ENCODE results near the gene CMTR1. TPM values are rescaled to one million over a fixed set of nuclear protein-coding genes. Genes with fewer than 3 reads are reported as not detected.

Gene CMTR1
- total RNA-seq, 1 donor from 2014 or later: 44.5 TPM

DNA sequence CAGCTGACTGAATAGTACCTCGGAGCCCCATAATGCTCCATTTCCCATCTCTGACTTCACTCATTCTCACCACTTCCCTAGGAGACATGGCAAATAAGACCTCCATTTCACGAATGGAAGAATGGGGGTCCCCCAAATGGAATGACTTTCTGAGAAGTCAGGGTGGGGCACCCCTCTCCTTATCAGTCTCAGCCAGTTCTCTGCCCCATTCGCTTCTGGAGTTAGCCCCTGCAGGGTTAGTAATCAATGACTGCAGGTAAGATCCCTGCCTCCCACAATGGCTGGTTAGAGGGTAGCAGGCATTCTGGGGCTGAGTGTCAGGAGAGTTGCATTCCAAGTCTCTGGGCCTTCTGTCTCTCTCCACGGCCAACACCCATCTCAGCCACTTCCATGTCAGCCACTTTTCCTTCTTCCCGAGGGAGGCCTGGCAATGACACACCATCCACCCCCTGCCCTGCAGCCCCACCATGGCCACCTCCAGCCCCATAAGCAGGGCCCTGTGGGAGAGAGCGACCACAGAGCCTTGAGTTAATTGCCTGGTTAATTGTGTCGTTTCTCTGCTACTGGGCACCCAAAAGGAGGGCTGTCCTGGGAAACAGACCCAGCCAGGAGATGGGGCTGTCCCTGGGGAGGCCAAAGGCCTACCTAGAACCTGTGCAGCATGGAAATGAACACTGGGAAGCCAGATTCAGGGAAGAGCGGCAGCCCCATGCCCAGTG lies 53.3 kb downstream of the CMTR1 start:
- Mint-ChIP-seq H3K4me1 (ENCODE audit: unreplicated experiment) (peaks cover 19% of the 10 kb centered on the region), H3K4me3 (ENCODE audit: unreplicated experiment) (no peak overlapping the region), H3K27ac (ENCODE audit: unreplicated experiment) (no peak overlapping the region), H3K27me3 (ENCODE audit: unreplicated experiment) (no peaks in the 10 kb centered on the region), H3K36me3 (ENCODE audit: unreplicated experiment) (peaks cover 13% of the 10 kb centered on the region), H3K9me3 (ENCODE audit: unreplicated experiment) (no peaks in the 10 kb centered on the region)
- TF ChIP-seq, protein P1, sequence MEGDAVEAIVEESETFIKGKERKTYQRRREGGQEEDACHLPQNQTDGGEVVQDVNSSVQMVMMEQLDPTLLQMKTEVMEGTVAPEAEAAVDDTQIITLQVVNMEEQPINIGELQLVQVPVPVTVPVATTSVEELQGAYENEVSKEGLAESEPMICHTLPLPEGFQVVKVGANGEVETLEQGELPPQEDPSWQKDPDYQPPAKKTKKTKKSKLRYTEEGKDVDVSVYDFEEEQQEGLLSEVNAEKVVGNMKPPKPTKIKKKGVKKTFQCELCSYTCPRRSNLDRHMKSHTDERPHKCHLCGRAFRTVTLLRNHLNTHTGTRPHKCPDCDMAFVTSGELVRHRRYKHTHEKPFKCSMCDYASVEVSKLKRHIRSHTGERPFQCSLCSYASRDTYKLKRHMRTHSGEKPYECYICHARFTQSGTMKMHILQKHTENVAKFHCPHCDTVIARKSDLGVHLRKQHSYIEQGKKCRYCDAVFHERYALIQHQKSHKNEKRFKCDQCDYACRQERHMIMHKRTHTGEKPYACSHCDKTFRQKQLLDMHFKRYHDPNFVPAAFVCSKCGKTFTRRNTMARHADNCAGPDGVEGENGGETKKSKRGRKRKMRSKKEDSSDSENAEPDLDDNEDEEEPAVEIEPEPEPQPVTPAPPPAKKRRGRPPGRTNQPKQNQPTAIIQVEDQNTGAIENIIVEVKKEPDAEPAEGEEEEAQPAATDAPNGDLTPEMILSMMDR (IDR thresholded peaks at IDR 0.05): no peak
- no peak for DNase-seq (ENCODE audit: extremely low spot score, unreplicated experiment)

DNA sequence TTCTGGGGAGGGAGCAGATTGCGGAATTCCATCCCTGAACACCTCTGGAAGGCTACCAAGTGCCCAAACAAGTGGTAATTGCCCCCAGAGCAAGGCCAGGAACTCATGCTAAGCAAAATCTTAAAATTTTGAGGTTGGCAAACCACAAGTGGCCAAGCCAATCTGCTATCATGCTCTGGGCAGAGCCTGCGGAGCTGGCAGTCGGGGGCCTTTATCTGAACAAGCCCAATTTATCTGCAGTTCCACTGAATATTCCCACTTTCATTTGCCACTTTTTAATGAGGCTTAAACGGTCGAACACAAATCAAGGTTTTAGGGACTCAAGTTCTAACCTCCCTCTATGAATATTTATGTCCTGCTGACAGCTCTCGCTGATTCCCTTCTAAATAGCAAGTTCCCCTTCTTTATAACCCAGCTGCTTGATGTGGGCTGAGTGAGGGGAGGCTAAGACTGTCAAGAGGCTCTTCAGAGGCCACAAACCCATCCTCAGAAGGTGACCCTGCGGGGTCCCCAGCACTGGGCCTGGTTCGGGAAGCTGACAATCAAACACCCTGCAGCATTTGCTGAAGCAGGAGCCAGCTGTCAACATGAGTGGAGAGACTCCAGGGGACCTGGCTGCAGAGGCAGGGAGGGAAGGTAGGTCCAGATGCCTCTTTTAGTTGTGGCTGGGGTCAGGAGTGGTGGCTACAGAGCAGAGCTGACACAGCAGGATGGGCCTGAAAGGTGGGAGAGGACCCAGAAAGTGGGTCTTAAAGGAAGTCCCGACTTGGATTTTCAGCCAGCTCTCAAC lies 54.8 kb downstream of the CMTR1 start:
- Mint-ChIP-seq H3K4me1 (ENCODE audit: unreplicated experiment) (peaks cover 18% of the 10 kb centered on the region), H3K36me3 (ENCODE audit: unreplicated experiment) (peaks cover 5% of the 10 kb centered on the region), H3K4me3 (ENCODE audit: unreplicated experiment) (no peak overlapping the region), H3K27me3 (ENCODE audit: unreplicated experiment) (no peaks in the 10 kb centered on the region), H3K9me3 (ENCODE audit: unreplicated experiment) (no peaks in the 10 kb centered on the region), H3K27ac (ENCODE audit: unreplicated experiment) (no peak overlapping the region)
- TF ChIP-seq, protein P1 (IDR thresholded peaks at IDR 0.05): no peak
- DNase-seq (ENCODE audit: extremely low spot score, unreplicated experiment): no peak

DNA sequence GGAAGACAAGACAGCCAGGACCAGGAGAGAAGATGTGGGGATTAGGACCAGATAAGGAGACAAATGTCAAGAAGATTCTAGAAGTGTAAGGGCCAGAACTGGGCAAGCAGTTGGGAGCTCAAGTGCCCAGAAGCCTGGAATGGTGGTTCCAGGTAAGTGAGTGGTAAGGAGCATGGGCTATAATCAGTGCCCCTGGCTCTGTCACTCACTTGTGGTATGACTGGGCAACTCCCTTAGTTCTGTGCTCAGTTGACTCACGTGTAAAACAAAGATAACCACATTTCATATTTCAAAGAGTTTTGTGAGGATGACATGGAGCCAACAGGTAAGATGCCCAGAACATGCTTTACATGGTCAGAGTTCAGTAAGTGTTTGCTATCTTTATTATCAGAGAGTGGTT lies 55.5 kb downstream of the CMTR1 start:
- Mint-ChIP-seq H3K9me3 (ENCODE audit: unreplicated experiment) (no peaks in the 10 kb centered on the region), H3K36me3 (ENCODE audit: unreplicated experiment) (peaks cover 4% of the 10 kb centered on the region), H3K4me3 (ENCODE audit: unreplicated experiment) (no peak overlapping the region), H3K27me3 (ENCODE audit: unreplicated experiment) (no peaks in the 10 kb centered on the region), H3K27ac (ENCODE audit: unreplicated experiment) (no peak overlapping the region), H3K4me1 (ENCODE audit: unreplicated experiment) (peaks cover 18% of the 10 kb centered on the region)
- no peak for DNase-seq (ENCODE audit: extremely low spot score, unreplicated experiment)
- TF ChIP-seq, protein P1 (IDR thresholded peaks at IDR 0.05): no peak

DNA sequence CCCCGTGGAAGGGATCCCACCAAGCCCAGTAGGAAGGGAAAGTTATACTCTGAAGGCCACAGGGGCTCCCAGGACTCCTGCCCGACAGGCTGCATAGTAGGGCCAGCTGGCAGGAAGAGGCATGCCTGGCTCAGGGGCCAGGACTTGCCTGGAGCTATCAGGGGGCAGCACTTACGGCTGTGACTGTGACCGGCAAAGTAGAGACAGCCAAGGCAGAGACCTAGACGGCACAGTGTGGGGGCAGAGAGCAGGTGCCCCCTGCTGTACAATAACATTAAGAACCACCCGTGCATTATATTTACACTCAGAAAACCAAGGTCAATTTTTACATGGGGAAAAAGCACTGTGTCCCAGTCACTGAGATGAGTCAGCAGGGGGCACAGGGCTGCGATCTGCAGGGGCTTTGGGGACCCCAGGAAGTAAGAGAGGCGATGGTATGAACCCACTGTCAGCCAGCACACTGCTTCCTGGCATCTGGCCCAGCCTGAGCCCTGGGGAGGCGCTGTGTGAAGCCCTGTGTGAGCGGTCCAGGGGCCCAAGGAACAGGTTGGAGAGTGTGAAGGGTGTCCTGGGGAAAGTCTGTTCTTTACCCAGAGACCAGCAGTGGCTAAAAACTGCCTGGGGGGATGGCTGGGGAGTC lies 56.8 kb downstream of the CMTR1 start:
- Mint-ChIP-seq H3K9me3 (ENCODE audit: unreplicated experiment) (no peaks in the 10 kb centered on the region), H3K36me3 (ENCODE audit: unreplicated experiment) (peaks cover 4% of the 10 kb centered on the region), H3K27ac (ENCODE audit: unreplicated experiment) (peak overlapping the region; percentile 70), H3K4me1 (ENCODE audit: unreplicated experiment) (peaks cover 18% of the 10 kb centered on the region), H3K4me3 (ENCODE audit: unreplicated experiment) (no peak overlapping the region), H3K27me3 (ENCODE audit: unreplicated experiment) (no peaks in the 10 kb centered on the region)
- TF ChIP-seq, protein P1 (IDR thresholded peaks at IDR 0.05): peak; percentile 43
- DNase-seq (ENCODE audit: extremely low spot score, unreplicated experiment): no peak

Data from osteocyte (in vitro differentiated cells).